AG04449 (cell line): Measurements from ENCODE around the gene KCNJ3.

Experiments
- CTCF ChIA-PET: fragments of 350-600 bp; formaldehyde crosslinking; extraction: SDS; loops from one replicate; lab custom pipeline; 2021; ENCODE audit warnings: antibody characterized with exemption; lab: Yijun Ruan, JAX
- POLR2A ChIA-PET: fragments of 400-600, 350-600 bp; formaldehyde crosslinking; extraction: SDS; loops from one replicate; lab custom pipeline; 2020; ENCODE audit warnings: antibody characterized with exemption, inconsistent platforms; lab: Yijun Ruan, JAX
- DNase-seq: peaks from one replicate; pipeline ENCODE4 v3.0.0-alpha.2; 2010; ENCODE audit warnings: low read depth, low spot score
- H3K4me3 ChIP-seq: 2 replicates; pipeline ENCODE4 v1.5.1; 2011; ENCODE audit warnings: low read depth, mild to moderate bottlenecking, control low read depth, low read length
- TF ChIP-seq, protein P1 (sequence below): IDR thresholded peaks from one replicate; pipeline ENCODE4 v1.5.1; 2011; ENCODE audit warnings: mild to moderate bottlenecking, moderate library complexity, low read length, control low read depth, inconsistent platforms; ENCODE audit not compliant: insufficient read depth; ENCODE audit errors: missing control alignments

KCNJ3 gene

GRCh38 chr2:154698296-154698720, at the start of gene KCNJ3:
KCNJ3 (plus strand) TSS chr2:154698695; CDS start chr2:154698776, 81 bp downstream.
- DNase-seq: no peak
- TF ChIP-seq, protein P1, sequence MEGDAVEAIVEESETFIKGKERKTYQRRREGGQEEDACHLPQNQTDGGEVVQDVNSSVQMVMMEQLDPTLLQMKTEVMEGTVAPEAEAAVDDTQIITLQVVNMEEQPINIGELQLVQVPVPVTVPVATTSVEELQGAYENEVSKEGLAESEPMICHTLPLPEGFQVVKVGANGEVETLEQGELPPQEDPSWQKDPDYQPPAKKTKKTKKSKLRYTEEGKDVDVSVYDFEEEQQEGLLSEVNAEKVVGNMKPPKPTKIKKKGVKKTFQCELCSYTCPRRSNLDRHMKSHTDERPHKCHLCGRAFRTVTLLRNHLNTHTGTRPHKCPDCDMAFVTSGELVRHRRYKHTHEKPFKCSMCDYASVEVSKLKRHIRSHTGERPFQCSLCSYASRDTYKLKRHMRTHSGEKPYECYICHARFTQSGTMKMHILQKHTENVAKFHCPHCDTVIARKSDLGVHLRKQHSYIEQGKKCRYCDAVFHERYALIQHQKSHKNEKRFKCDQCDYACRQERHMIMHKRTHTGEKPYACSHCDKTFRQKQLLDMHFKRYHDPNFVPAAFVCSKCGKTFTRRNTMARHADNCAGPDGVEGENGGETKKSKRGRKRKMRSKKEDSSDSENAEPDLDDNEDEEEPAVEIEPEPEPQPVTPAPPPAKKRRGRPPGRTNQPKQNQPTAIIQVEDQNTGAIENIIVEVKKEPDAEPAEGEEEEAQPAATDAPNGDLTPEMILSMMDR: no peak
- CTCF ChIA-PET: no interaction called here

DNA sequence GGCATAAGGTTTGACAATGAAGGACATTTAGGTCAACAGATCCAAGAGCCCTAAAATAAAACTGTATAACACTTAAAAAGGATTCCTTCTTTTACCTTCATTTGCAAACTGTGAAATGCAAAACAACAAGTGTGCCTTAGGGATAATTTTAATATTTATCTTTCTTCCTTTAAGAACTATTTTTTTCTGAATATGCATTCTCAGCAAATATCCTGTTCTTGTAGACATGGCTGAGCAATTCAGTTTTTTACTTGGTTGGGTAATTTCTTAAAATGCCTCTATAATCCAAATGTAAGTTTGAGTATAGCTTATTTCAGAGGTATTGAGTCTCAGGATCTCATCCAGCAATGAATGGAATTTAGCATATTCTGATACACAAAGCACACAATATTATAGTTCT, 43.0 kb upstream of the KCNJ3 start:
- H3K4me3 ChIP-seq: no peak overlapping the region
- TF ChIP-seq, protein P1: no peak
- CTCF ChIA-PET: no interaction called here
- POLR2A ChIA-PET: no interaction called here
- DNase-seq: no peak

More at GRCh38 chr2:154698296-154698720, at the start of gene KCNJ3:
- POLR2A ChIA-PET: no interaction called here
- H3K4me3 ChIP-seq: no peak within 1 kb of the TSS

GRCh38 chr2:154658854-154659253, 39.6 kb upstream of the KCNJ3 start:
- CTCF ChIA-PET: no interaction called here
- TF ChIP-seq, protein P1: no peak
- no peak overlapping the region for H3K4me3 ChIP-seq
- no peak for DNase-seq
- POLR2A ChIA-PET: no interaction called here

GRCh38 chr2:154664248-154664647, 34.2 kb upstream of the KCNJ3 start:
- TF ChIP-seq, protein P1: no peak
- POLR2A ChIA-PET: no interaction called here
- CTCF ChIA-PET: no interaction called here

DNA sequence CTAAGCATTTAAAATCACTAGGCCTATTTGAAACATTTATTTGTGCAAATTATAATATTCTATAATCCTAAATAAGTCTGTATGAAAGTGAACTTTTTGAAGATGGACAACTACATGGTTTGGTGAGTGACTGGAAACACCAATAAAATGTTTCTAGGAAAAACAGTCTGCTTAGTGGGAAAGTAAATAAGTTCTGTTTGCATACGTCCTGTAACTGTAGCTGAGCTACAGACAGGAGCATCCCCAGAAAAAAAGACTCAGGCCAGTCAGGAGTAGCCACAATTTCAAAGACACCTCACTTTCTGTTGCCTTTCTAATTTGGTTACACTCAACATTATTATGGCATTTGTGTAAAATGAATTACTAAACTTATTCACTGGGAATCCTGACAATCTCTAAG, 28.4 kb upstream of the KCNJ3 start:
- no peak for DNase-seq
- POLR2A ChIA-PET: no interaction called here
- H3K4me3 ChIP-seq: no peak overlapping the region
- TF ChIP-seq, protein P1: no peak
- CTCF ChIA-PET: no interaction called here

More at GRCh38 chr2:154664248-154664647, 34.2 kb upstream of the KCNJ3 start:
- DNase-seq: no peak
- no peak overlapping the region for H3K4me3 ChIP-seq

DNA sequence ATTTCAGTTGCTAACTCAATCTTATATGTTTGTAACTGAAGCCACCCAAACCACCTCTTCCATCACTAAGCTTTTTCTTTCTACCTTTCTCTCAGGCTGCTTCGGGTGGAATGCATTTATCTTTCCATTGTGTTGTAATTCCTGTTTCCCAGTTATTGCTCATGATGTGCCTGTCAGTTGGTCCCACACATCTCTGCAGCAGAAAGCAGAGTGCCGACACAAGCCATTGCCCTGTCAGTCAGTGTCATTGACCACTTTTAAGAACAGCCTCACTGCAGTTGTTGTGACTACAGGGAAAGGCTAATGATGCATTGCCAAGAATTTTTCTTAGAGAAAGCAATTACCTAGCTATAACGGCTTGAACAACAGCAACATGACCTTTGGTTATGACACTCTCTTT, 24.8 kb upstream of the KCNJ3 start:
- ChIA-PET CTCF (no interaction called here), POLR2A (no interaction called here)
- no peak overlapping the region for H3K4me3 ChIP-seq
- TF ChIP-seq, protein P1: no peak
- DNase-seq: no peak
